AG09309 (cell line): Measurements from ENCODE around the gene IKZF2.

ENCODE experiments used
- DNase-seq: peaks from one replicate; pipeline ENCODE4 v3.0.0-alpha.2; 2010; ENCODE audit warnings: low read depth
- H3K4me3 ChIP-seq: 2 replicates; pipeline ENCODE4 v1.5.1; 2011; ENCODE audit warnings: mild to moderate bottlenecking, low read depth, low read length, moderate library complexity; ENCODE audit not compliant: control insufficient read depth
- TF ChIP-seq, protein P1 (sequence below): IDR thresholded peaks from 2 replicates; pipeline ENCODE4 v1.5.1; 2011; ENCODE audit warnings: mild to moderate bottlenecking, low read depth, low read length, inconsistent platforms; ENCODE audit not compliant: insufficient read depth, control insufficient read depth; ENCODE audit errors: missing control alignments

Gene IKZF2

DNA sequence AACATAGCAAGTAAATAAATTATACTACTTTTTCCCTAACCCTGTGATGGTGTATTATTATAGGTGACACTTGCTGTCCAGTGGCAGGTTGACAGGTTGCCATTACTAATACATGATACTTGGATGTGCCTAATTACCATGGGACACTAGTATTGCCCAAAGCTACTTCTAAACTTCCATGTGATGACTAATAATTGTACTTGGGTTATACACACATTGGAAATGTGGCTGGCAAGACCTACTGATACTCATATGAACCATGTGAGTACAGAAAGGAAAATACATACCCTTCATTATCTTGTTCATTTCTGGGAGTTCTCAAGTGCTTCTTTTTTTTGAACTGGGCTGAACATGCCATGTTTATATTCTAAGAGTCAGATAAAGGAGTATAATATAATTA lies 156.4 kb downstream of the IKZF2 start:
- DNase-seq = no peak
- H3K4me3 ChIP-seq = no peak overlapping the region
- TF ChIP-seq, protein P1, sequence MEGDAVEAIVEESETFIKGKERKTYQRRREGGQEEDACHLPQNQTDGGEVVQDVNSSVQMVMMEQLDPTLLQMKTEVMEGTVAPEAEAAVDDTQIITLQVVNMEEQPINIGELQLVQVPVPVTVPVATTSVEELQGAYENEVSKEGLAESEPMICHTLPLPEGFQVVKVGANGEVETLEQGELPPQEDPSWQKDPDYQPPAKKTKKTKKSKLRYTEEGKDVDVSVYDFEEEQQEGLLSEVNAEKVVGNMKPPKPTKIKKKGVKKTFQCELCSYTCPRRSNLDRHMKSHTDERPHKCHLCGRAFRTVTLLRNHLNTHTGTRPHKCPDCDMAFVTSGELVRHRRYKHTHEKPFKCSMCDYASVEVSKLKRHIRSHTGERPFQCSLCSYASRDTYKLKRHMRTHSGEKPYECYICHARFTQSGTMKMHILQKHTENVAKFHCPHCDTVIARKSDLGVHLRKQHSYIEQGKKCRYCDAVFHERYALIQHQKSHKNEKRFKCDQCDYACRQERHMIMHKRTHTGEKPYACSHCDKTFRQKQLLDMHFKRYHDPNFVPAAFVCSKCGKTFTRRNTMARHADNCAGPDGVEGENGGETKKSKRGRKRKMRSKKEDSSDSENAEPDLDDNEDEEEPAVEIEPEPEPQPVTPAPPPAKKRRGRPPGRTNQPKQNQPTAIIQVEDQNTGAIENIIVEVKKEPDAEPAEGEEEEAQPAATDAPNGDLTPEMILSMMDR = no peak

DNA sequence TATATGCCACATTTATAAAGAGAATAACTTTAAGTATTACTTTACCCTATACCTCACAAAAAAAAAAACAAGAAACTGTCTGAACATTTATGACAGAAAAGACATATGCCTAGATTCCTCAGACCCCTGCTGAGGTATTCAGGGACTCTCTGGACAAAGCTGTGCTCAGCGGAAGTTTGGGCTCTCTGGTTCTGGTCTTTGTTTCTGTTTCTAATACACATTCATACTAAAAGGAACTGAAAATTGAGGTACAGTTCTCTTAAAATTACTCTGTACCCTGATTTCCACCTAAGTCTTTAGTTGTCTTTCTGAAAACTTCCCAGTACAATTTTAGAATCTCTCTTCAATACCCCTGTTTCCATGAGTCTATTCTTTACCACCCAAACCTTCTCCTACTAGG lies 160.3 kb downstream of the IKZF2 start:
- H3K4me3 ChIP-seq = no peak overlapping the region
- TF ChIP-seq, protein P1 = no peak
- DNase-seq = no peak

DNA sequence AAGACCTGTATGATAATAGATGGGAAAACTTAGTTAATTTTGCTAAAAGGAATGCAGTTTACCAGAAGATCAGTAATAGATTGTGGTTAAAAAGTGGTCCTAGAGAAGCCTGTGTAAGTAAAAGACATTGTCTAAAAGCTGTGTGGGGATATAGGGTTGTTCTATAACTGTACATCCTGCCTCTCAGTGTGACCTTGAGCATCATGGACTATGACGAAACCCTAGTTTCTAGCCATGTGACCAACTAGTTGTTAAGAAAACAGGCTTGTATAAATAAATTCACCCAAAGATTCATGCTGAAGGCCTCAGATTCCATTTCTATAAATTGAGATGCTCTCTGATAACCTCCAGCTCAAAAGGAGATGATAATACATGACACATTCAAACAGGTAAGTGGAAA lies 160.7 kb downstream of the IKZF2 start:
- TF ChIP-seq, protein P1 = no peak
- H3K4me3 ChIP-seq = no peak overlapping the region
- no peak for DNase-seq

DNA sequence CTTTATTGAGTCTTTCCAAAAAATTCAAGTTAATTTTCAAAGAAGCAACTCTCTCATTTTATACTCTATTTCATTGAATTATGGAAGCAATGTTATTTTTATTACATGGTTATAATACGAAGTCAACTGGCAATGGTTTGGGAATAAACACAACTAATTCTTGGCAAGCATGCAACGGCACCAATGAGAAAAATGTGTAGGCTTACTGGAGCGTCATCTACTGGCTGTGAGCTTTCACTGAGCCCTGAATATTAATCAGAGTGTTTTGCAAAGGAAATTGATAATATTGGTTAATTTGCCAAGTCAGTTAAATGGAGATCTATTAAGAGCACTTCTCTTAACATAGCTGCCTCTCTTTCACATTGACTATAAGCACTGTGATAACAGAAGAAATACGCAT lies 163.9 kb downstream of the IKZF2 start:
- DNase-seq = no peak
- H3K4me3 ChIP-seq = no peak overlapping the region
- TF ChIP-seq, protein P1 = peak; percentile 54

DNA sequence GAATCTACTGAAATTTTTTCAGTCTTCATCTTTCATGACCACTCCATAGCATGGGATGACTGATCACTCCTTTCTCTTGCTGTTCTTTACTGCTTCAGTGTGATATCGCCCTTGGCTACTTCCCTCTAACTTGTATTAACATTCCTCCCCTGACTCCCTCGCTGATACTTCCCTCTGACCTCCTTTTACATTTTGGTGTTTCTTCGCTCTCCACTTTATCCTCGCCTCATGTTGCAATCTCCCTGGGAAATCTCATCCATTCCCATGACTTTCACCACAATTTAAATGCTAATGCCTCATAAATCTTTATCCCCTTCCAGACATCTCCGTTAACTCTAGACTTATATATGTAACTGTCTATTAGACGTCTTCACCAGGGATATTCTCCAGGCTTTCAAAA lies 167.3 kb downstream of the IKZF2 start:
- no peak overlapping the region for H3K4me3 ChIP-seq
- DNase-seq = no peak
- TF ChIP-seq, protein P1 = no peak

DNA sequence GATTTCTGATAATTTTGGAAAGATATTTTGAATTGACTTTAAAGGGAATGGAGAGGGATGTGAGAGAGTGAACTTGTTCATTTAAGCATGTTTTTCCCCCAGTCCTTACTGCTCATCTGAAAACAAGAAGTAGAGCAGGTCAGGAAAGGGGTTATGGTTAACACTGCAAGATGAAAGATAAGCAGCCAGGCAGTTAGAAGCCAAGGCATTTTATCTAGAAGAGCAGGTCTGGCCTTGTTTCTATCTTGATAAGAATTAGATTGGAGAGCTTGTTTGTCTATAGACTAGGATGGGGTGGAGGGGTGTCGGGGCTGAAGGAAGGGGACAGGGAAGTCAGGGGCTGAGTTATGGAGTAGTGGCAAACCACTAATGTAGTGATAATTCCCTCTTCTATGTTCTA lies 171.6 kb downstream of the IKZF2 start:
- TF ChIP-seq, protein P1 = no peak
- no peak for DNase-seq
- no peak overlapping the region for H3K4me3 ChIP-seq

DNA sequence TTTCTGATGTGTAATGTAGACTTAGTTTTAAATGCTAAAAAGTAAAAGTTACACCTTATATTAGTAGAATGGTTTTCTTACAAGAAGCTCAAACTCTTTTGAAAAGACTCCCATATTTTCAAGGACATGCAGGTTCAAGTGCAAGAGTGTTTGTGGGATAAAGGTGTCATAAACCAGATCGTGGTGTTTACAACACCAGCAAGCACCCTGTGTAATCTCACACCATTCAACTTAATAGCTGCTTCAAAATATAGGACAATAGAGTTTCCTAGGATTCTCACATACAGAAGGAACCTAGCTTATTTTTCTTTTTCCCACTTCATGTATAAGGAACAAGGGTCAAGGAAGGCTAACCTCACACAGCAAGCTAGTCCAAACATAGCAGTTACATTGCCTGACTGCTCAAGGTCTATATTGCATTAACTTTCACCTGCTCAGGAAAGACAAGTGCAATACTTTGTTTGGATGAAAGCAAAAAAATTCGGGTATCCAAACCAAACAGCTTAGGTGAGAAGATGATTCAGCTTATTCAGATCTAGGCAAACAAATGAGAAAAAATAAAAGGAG lies 172.3 kb downstream of the IKZF2 start:
- DNase-seq = no peak
- H3K4me3 ChIP-seq = no peak overlapping the region
- TF ChIP-seq, protein P1 = no peak
